ENCODE results near the gene PDE8A.
"Not testable (repeated sequence)": the region's sequence is repeated elsewhere in the genome, so short reads cannot be mapped to it uniquely, and the experiment has no call there.

Gene PDE8A

DNA sequence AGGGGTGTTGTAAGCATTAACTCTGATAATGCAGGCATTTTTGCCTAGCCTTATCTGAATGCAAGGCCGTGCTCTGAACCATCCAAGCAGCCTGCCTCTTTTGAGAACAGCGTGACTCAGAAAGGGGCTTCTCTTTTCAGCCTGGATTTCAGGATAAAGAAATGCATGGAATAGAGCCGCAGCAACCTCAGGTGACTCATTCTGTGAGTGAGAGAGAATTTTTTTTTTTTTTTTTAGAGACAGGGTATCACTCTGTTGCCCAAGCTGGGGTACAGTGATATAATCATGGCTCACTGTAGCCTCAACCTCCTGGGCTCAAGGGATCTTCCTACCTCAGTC lies 20.6 kb upstream of the PDE8A start:
- no peak for DNase-seq

DNA sequence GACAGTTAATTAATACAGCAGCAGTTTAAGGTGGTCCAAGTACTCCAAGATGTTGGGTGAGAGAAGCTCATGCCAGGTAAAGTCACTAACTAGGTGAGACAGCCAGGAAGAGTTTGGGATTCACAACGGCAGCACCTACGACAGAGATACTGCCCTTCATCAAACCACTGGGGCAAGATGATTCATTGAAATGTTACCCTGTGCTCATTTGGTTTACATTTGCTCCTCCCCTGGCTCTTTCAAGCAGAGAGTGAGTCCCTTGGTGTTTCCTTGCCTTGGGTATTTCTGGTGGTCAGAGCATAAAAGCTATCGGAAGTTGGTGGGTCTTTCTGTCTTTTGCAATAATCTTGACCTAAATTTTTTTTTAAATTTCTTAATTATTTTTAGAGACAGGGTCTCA lies 19.9 kb upstream of the PDE8A start:
- DNase-seq = no peak

GRCh38 chr15:84962955-84963354 lies 18.7 kb upstream of the PDE8A start:
- DNase-seq = no peak

DNA sequence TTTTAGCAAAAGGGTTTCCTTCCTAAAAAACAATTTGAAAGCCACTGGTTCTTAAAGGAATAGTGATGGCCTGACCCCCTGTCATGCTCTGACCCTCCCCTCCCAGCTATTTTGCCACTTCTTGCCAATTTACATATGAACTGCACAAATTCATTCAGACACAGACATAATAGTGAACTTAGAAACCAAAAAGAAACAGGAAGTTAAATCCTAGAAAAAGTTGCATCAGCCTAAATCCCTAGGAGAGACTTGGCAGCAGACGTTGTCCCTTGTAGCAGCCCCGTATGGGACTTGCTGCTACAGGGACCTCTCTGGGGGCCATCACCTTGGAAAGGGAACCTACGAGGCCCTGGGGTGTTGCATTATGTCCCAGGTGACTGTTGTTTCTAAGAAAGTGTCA lies 14.3 kb upstream of the PDE8A start:
- no peak for DNase-seq

GRCh38 chr15:84968301-84968700 lies 13.4 kb upstream of the PDE8A start:
- no peak for DNase-seq

DNA sequence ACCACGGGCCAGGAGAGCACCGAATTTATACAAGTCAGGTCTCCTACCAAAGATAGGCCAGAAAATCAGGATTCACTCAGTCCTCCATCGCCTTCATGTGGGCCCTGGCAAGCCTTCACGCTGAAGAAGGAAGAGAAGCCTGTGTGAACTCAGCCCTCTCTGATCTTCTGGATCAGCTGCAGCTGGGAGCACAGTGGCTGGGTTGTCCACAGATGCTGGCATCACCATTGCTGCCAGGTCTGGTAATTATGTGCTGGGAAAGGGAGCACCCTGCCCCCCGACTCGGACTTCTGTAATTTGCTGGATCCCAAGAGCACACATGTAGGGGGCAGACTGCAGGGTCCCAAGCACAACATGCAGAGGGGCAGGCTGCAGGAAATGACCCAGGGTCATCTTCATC lies 12.4 kb upstream of the PDE8A start:
- DNase-seq = no peak

- no peak for DNase-seq
Measured at GRCh38 chr15:84970843-84971242, 10.8 kb upstream of the PDE8A start.

- no peak for DNase-seq
Measured at GRCh38 chr15:84973492-84974460, 7.9 kb upstream of the PDE8A start.

- no peak for DNase-seq
Measured at GRCh38 chr15:84975871-84976351, 5.7 kb upstream of the PDE8A start.

DNA sequence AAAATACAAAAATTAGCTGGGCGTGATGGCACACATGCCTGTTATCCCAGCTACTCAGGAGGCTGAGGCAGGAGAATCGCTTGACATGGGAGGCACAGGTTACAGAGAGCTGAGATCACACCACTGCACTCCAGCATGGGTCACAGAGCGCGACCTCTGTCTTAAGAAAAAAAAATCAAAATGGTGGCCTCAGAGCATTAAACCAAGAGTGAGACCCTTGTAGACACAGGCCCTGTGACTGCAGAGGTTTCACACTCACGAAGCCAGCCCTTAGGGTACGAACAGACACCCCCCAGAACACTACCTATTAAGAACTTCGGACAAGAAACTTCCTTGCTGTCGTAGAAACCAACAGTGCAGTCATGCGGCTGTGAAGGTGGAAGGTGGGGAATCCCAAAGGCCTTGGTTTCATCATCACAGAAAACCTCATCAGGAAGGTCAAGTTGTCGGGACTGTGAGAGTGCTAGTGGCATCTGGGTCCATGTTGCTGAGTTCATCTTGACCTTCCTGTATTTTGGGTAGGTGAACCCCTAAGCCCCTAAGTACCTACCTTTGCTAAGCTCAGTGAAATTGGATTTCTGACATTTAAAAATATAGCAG lies 4.8 kb upstream of the PDE8A start:
- DNase-seq = no peak

GRCh38 chr15:84979651-84980050 lies 2.0 kb upstream of the PDE8A start:
- no peak for DNase-seq

DNA sequence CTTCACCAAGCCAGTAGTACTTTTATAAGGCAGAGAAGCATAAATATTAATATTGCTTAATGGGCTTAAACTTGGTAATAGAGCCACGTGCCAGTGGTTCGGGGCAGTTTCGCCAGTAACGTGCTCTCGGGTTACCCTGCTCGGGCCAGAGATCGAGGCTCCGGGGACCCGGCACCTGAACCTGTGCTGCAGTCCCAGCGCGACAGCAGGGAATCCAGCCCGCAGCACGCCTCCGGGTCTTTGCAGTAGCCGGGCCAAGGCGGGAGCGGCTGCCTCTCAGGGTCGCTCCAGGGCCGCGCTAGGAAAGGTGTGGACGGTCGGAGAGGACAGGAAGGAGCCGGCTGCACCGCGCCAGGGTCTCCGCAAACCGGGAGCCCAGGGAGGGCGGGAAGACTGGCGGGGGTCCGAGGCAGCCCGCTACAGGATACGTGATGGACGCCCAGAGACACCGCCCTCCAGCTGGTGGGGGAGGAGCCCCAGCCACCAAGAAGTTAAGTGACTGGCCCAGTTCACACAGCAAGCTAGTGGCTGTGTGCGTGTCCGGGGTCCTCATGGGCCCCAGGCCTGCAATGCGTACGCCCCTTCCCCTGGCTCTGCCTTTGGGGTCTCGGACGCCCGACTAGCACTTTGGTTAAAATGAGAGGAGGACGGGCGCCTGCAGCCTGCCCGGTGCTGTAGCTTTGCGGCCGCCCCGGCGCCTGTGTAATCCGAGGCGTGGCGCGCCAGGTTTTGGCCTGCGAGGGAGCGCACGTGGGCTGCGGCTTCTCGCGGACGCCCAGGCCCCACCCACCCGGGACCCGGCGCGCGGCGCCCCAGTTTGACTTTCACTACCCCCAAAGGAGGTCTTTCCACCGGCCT lies 1.2 kb upstream of the PDE8A start:
- DNase-seq = peak; percentile 73

DNA sequence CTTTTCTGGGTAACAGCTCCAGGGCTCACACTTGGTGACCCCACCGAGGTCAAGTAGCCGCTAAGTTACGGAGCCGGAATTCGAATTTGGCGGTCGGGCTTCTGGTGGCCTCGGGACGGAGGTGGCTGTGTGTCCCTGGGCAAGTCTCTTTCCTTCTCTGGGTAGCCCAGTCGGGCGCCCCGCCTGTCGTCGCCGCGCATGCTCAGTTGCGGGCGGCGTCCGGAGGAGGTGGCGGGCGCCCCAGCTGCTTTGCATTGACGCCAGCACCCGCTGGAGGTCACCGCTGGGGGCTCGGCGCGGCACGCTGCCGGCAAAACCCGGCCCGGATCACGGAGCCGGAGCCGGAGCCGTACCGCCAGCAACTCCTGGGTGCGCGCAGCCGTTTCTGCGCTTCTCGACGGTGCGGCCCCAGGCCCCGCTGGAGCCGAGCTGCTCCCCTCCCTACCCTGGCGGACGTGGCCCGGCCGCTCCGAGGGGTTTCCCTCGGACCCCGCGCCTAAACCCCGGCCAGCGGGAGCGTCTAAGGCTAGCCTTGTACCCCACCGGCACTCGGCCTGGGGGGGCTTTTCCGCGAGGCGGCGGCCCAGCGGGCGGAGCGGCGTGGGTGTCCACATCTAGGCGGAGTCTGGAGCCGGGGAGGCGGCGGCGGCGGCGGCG lies 474 bp upstream of the PDE8A start:
- DNase-seq = peak; percentile 64

- no peak for DNase-seq
Measured at GRCh38 chr15:84982301-84982920, 755 bp downstream of the PDE8A start.

GRCh38 chr15:84983294-84983693 lies 1.6 kb downstream of the PDE8A start:
- DNase-seq = no peak

DNA sequence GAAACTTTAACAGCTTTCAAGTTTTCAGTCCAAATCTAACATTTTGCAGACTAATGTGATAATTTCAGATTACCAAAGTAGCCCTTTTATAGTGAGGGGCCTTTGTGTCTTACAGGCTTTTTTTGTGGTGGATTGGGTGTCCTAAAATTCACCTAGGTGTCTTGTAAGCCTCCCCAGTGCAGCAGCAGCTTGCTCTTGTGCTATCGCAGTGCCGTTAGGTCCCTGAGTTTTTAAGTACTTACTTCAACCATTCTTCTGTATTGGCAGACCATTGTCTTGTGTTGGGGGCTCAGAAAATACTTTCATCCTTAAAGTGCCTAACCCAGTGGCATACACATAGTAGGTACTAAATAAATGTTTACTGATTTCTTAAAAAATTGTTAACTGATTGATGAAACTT lies 2.1 kb downstream of the PDE8A start:
- no peak for DNase-seq

GRCh38 chr15:84985158-84985557 lies 3.5 kb downstream of the PDE8A start:
- no peak for DNase-seq

DNA sequence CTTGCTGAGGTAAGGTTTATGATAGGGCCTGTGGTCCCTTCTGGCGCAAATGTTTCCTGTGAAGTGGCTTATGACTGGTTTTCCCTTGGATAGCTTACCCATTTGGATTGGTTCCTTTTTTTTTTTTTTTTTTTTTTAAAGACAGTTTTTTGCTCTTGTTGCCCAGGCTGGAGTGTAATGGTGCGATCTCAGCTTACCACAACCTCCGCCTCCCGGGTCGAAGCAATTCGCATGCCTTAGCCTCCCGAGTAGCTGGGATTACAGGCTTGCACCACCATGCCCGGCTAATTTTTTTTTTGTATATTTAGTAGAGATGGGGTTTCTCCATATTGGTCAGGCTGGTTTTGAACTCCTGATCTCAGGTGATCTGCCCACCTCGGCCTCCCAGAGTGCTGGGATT lies 5.7 kb downstream of the PDE8A start:
- DNase-seq = not testable (repeated sequence)

DNA sequence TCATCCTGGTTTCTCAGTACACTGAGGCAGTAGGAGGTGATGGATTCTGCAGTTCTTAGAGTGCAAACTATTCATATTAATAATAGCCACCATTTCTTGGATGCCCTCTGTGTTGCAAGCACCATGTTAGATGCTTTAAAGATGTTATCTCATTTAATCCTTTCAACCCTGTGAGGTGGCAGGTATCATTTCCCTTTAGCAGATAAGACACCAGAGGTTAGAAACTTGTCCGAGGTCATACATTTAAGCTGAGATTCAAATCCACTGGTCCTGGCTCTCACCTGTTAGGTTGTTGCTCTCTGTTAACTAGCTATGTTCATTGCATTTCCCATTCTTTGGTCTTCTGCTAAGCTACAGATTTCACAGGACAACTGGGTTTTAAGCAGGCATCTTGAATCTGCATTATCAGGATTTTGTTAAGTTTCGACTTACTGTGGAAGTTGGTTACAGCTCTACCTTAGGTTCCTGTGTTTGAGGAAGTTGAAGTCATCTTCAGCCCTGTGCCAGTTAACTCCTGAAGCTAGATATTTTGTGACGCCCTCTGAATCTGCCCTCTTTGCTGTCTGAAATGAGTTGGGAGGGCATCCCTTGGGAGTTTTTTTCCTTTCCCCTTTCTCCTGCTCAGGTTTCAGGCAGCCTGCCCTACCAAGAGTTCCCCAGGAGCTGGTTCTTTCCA lies 6.4 kb downstream of the PDE8A start:
- no peak for DNase-seq

DNA sequence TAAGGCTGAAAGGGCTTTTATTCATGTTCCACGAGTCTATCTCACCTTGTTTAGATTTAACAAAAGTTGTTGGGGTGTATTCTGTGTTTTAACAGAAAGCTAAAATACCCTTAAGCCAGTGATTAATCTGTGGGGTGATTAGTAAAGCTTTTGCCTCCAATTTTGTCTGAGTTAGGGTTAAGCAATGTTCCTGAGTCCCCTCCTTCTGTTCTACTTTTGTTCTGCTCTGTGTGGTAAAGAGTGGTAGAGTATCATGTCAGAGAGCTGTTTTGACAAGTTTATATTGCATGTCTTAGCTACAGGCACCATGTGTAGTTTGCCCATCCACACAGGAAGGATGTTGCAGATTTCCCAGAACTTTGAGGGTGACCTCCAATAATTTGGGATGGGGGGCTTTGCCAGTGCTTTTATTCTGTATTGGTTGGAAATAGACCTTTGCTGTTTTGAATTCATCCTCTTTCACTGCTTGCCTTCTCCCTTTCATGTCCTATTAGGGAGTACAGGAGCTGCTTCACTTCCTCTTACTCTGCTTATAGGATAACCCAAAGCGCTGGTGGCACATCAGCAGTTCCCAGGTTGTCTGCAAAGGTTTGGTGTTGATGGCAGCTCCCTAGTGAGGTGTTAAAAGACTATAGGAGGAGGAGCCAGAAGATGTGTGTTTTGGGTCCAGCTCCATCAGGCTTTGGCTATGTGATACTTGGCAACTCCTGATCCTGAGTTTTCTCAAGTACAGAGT lies 7.4 kb downstream of the PDE8A start:
- no peak for DNase-seq

GRCh38 chr15:84990507-84990906 lies 8.9 kb downstream of the PDE8A start:
- DNase-seq = no peak

Measured in NCI-H524 treated with DMSO at 0.1 percent for 48 hours (cell line).